ENCODE measurements around the gene DCTD. TPM values are rescaled to one million over a fixed set of nuclear protein-coding genes. Genes with fewer than 3 reads are reported as not detected.

The DCTD gene
- total RNA-seq, 1 donor from 2014 or later = 105 TPM

- Histone ChIP-seq H3K4me3 (ENCODE audit: low read depth, low read length) (no peak overlapping the region), H3K27me3 (ENCODE audit: control insufficient read depth, insufficient read depth, low read length) (peaks cover 2% of the 10 kb centered on the region), H3K36me3 (ENCODE audit: control insufficient read depth, insufficient read depth, low read length) (no peaks in the 10 kb centered on the region)
- DNase-seq (ENCODE audit: low read depth) = no peak
- FAIRE-seq = no peak
- TF ChIP-seq, protein P1, sequence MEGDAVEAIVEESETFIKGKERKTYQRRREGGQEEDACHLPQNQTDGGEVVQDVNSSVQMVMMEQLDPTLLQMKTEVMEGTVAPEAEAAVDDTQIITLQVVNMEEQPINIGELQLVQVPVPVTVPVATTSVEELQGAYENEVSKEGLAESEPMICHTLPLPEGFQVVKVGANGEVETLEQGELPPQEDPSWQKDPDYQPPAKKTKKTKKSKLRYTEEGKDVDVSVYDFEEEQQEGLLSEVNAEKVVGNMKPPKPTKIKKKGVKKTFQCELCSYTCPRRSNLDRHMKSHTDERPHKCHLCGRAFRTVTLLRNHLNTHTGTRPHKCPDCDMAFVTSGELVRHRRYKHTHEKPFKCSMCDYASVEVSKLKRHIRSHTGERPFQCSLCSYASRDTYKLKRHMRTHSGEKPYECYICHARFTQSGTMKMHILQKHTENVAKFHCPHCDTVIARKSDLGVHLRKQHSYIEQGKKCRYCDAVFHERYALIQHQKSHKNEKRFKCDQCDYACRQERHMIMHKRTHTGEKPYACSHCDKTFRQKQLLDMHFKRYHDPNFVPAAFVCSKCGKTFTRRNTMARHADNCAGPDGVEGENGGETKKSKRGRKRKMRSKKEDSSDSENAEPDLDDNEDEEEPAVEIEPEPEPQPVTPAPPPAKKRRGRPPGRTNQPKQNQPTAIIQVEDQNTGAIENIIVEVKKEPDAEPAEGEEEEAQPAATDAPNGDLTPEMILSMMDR (IDR thresholded peaks at IDR 0.05; ENCODE audit: insufficient read depth, low read length, severe bottlenecking) = no peak
Observed at GRCh38 chr4:182939680-182940079, 22.5 kb upstream of the DCTD start.

- peak; percentile 48 for DNase-seq (ENCODE audit: low read depth)
- FAIRE-seq = peak; percentile 55
- H3K36me3 ChIP-seq (ENCODE audit: control insufficient read depth, insufficient read depth, low read length) = no peaks in the 10 kb centered on the region
- H3K4me3 ChIP-seq (ENCODE audit: low read depth, low read length) = no peak overlapping the region
- H3K27me3 ChIP-seq (ENCODE audit: control insufficient read depth, insufficient read depth, low read length) = peaks cover 2% of the 10 kb centered on the region
- TF ChIP-seq, protein P1 (IDR thresholded peaks at IDR 0.05; ENCODE audit: insufficient read depth, low read length, severe bottlenecking) = peak; percentile 98
Observed at GRCh38 chr4:182938205-182938645, 21.0 kb upstream of the DCTD start.

DNA sequence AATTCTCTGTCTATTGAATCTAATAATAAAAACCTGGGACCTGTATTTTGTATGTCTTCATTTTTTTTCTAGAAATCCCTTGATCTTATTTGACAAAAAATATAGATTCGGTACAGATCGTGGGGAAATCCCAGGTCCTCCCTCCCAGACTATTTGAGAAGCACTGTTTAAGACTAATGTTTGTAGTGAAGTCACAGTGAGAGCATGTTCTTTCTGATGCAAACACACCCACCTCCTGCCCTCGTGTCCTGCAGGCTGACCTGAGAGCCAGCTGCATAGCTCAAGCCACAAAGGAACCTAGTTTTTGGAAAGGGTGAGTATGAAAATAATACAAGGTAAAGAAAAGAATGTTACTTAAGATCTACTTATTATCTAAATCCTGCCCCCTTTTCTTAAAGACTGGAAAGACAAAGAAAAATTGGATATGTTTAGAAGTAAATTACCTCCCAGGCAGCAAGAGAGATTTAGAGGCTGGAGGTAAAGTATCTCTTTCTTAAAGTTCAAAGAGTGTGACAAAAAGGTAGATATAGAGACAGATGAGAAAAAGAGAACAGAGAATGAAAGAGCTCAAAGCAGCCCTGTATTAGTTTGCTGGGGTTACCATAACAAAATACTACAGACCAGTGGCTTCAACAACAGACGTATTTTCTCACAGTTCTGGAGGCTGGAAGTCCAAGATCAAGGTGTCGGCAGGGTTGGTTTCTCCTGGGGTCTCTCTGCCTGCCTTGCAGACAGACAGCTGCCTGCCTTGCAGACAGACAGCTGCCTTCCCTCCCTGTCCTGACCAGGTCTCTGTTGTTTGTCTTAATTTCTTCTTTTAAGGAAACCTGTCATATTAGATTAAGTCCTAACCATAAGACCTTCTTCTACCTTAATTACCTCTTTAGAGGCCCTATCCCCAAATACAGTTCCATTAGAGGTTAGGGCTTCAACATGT lies 20.4 kb upstream of the DCTD start:
- FAIRE-seq (no peak), DNase-seq (ENCODE audit: low read depth) (no peak)
- TF ChIP-seq, protein P1 (IDR thresholded peaks at IDR 0.05; ENCODE audit: insufficient read depth, low read length, severe bottlenecking) = no peak
- H3K27me3 ChIP-seq (ENCODE audit: control insufficient read depth, insufficient read depth, low read length) = no peaks in the 10 kb centered on the region
- no peak overlapping the region for H3K4me3 ChIP-seq (ENCODE audit: low read depth, low read length)
- H3K36me3 ChIP-seq (ENCODE audit: control insufficient read depth, insufficient read depth, low read length) = no peaks in the 10 kb centered on the region

- FAIRE-seq (no peak), DNase-seq (ENCODE audit: low read depth) (no peak)
- H3K36me3 ChIP-seq (ENCODE audit: control insufficient read depth, insufficient read depth, low read length) = no peaks in the 10 kb centered on the region
- H3K4me3 ChIP-seq (ENCODE audit: low read depth, low read length) = no peak overlapping the region
- TF ChIP-seq, protein P1 (IDR thresholded peaks at IDR 0.05; ENCODE audit: insufficient read depth, low read length, severe bottlenecking) = no peak
- no peaks in the 10 kb centered on the region for H3K27me3 ChIP-seq (ENCODE audit: control insufficient read depth, insufficient read depth, low read length)
Observed at GRCh38 chr4:182932651-182933050, 15.5 kb upstream of the DCTD start.

- TF ChIP-seq, protein P1 (IDR thresholded peaks at IDR 0.05; ENCODE audit: insufficient read depth, low read length, severe bottlenecking) = no peak
- H3K27me3 ChIP-seq (ENCODE audit: control insufficient read depth, insufficient read depth, low read length) = no peaks in the 10 kb centered on the region
- FAIRE-seq = no peak
- H3K36me3 ChIP-seq (ENCODE audit: control insufficient read depth, insufficient read depth, low read length) = no peaks in the 10 kb centered on the region
- H3K4me3 ChIP-seq (ENCODE audit: low read depth, low read length) = no peak overlapping the region
- no peak for DNase-seq (ENCODE audit: low read depth)
Observed at GRCh38 chr4:182931691-182932345, 14.6 kb upstream of the DCTD start.
